ENCODE measurements around the gene TUBB2B. TPM values are rescaled to one million over a fixed set of nuclear protein-coding genes. Genes with fewer than 3 reads are reported as not detected.

The TUBB2B gene
- total RNA-seq, 4 donors from 2014 or later: 1.0 to 3.4 (median 2.5) TPM

- no peak for TF ChIP-seq CTCF (IDR thresholded peaks at IDR 0.05; ENCODE audit: low read depth)
These were observed 28.1 kb downstream of the TUBB2B start for GRCh38 chr6:3199382-3199781.

DNA sequence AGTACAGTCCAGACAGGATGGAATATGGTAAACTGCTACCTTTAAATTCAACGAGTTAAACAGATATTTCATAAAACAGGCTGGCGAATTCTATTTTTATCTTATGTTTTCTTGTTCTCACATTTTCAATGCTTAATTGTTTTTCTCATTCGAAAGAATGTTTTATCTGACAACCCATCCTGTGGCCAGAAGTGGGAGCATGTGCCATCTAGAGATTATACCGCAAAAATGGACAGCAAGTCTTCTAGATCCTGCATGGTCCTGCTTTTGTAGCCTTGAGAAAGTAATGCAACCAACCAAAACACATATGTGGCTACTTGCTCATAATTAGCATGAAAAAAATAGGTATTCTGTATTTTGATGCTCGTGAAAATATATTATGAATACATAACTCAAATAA lies 30.7 kb downstream of the TUBB2B start:
- TF ChIP-seq CTCF (IDR thresholded peaks at IDR 0.05; ENCODE audit: low read depth): no peak

DNA sequence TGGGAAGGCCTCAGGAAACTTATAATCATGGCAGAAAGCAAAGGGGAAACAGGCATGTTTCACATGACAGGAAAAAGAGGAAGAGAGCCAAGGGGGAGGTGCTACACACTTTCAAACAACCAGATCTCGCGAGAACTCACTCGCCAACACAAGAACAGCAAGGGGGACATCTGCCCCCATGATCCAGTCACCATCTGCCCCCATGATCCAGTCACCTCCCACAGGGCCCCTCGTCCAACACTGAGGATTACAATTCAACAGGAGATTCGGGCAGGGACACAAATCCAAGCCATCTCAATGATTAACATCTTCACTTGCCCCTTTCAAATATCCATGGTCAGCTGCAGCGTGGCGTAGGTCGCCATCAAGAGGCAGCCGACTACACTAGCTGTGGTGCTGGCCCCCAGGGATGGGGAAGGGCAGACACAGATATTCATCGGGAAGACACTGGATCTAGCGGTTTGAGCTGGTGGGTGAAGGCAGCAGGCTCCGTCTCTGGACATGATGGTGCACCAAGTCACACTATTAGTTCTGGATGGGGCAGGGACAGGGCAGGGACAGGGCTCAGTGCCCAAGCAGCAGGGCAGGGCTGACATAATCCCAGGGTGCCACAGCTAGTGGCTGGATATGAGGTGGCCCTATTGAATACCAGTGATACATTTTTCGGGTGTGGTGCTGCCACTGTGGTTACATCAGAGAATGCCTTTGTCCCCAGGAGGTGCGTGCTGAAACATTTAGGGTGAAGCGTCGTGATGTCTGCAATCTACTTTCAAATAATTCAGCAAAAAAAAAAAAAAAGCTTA lies 31.6 kb downstream of the TUBB2B start:
- TF ChIP-seq CTCF (IDR thresholded peaks at IDR 0.05; ENCODE audit: low read depth): no peak

DNA sequence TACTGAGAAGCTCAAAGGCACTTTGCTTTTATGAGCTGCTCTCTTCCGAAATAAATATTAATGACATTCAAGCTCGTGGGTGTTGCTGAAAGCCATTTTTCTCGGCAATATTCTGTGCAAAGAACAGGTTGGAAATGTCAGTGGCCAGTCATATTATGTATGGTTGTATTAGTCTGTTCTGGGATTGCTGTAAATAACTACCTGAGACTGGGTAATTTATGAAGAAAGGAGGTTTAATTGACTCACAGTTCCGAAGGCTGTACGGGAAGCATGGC lies 32.1 kb downstream of the TUBB2B start:
- no peak for TF ChIP-seq CTCF (IDR thresholded peaks at IDR 0.05; ENCODE audit: low read depth)

DNA sequence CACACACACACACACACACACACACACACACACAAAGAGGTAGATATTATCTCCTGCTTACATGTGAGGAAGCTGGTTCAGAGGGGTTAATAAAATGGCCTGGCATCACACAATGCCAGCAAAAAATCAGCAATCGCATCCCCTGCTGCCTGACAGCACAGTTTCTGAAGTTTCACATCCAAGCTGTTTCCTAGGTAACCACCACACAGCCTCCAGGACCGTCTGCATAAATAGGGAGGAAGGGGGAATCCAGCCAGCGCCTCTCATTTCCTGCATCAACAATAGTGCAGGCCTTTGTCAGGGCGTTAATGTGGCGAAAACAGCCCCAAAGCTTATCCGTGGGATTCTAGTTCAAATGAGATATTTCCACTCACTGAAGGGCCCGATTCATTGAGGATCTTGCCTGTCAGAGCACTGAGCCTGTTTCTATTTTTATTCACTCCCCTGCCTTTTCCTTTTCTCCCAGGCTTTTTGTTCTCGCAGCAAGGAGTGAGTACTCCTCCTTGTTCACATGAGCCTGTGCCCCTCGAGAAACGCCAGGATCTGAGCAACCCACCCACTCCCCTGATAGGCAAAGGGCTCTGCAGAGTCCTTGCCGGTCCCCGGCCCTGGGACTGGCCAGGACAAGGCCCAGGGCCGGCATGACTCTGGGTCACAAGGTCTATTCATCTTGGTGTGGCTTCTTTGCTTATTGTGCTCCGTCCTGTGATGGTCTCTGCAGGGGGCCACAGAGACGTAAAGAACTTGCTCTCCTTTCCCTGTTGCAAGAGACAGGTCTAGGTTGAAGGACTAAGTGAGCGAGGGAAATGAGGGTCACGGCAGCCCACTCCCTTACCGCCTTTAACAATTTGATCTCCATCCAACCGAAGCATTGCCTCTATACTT lies 32.7 kb downstream of the TUBB2B start:
- TF ChIP-seq CTCF (IDR thresholded peaks at IDR 0.05; ENCODE audit: low read depth): no peak

- TF ChIP-seq CTCF (IDR thresholded peaks at IDR 0.05; ENCODE audit: low read depth): no peak
These were observed 34.2 kb downstream of the TUBB2B start for GRCh38 chr6:3193102-3193849.

- no peak for TF ChIP-seq CTCF (IDR thresholded peaks at IDR 0.05; ENCODE audit: low read depth)
These were observed 36.7 kb downstream of the TUBB2B start for GRCh38 chr6:3190779-3191178.
